ENCODE data around the gene GCC2.

Gene GCC2, protein sequence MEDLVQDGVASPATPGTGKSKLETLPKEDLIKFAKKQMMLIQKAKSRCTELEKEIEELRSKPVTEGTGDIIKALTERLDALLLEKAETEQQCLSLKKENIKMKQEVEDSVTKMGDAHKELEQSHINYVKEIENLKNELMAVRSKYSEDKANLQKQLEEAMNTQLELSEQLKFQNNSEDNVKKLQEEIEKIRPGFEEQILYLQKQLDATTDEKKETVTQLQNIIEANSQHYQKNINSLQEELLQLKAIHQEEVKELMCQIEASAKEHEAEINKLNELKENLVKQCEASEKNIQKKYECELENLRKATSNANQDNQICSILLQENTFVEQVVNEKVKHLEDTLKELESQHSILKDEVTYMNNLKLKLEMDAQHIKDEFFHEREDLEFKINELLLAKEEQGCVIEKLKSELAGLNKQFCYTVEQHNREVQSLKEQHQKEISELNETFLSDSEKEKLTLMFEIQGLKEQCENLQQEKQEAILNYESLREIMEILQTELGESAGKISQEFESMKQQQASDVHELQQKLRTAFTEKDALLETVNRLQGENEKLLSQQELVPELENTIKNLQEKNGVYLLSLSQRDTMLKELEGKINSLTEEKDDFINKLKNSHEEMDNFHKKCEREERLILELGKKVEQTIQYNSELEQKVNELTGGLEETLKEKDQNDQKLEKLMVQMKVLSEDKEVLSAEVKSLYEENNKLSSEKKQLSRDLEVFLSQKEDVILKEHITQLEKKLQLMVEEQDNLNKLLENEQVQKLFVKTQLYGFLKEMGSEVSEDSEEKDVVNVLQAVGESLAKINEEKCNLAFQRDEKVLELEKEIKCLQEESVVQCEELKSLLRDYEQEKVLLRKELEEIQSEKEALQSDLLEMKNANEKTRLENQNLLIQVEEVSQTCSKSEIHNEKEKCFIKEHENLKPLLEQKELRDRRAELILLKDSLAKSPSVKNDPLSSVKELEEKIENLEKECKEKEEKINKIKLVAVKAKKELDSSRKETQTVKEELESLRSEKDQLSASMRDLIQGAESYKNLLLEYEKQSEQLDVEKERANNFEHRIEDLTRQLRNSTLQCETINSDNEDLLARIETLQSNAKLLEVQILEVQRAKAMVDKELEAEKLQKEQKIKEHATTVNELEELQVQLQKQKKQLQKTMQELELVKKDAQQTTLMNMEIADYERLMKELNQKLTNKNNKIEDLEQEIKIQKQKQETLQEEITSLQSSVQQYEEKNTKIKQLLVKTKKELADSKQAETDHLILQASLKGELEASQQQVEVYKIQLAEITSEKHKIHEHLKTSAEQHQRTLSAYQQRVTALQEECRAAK (N-terminal part only)

GRCh38 chr2:108448678-108449409 is at the start of gene GCC2:
Gene GCC2, plus strand, starts transcription at chr2:108449206. Its CDS starts 69 bp downstream, at chr2:108449275.
- TF ChIP-seq CTCF (IDR thresholded peaks at IDR 0.05; ENCODE audit: extremely low read depth, insufficient read depth, missing control alignments): no peak
- in situ Hi-C loops (cut with MboI; ENCODE audit: low pct_unique_long_range_greater_than_20kb, low sequenced_read_pairs, unreplicated experiment): no loop called here
- peak; percentile 91 for DNase-seq (ENCODE audit: low spot score)

- in situ Hi-C loops (cut with MboI; ENCODE audit: low pct_unique_long_range_greater_than_20kb, low sequenced_read_pairs, unreplicated experiment): loop anchor here (25.0 kb wide), 1 partner anchor 188 kb away; no protein-coding TSS in a partner anchor
- DNase-seq (ENCODE audit: low spot score): no peak
- no peak for TF ChIP-seq CTCF (IDR thresholded peaks at IDR 0.05; ENCODE audit: extremely low read depth, insufficient read depth, missing control alignments)
These were observed 49.5 kb upstream of the GCC2 start for GRCh38 chr2:108399479-108399878.

DNA sequence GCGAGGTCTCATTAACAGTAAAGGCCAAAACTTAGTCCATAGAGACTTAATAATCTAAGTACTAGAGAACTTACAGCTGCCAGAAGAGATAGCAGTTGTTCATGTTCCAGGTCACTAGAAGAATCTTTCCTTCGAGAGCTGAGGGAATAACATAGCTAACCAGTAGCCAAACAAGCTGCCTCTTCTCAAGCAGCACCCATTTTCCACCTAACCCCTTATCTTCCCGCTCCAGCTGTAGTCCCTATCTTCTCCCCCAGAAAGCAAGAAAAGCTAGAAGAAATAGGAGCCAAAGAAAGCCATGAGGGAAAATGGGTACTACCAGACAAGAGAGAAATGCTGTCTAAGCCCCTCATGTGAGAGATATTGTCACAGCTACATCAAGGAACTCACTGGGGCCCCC is 47.2 kb upstream of the GCC2 start:
- DNase-seq (ENCODE audit: low spot score): no peak
- in situ Hi-C loops (cut with MboI; ENCODE audit: low pct_unique_long_range_greater_than_20kb, low sequenced_read_pairs, unreplicated experiment): no loop called here
- no peak for TF ChIP-seq CTCF (IDR thresholded peaks at IDR 0.05; ENCODE audit: extremely low read depth, insufficient read depth, missing control alignments)

DNA sequence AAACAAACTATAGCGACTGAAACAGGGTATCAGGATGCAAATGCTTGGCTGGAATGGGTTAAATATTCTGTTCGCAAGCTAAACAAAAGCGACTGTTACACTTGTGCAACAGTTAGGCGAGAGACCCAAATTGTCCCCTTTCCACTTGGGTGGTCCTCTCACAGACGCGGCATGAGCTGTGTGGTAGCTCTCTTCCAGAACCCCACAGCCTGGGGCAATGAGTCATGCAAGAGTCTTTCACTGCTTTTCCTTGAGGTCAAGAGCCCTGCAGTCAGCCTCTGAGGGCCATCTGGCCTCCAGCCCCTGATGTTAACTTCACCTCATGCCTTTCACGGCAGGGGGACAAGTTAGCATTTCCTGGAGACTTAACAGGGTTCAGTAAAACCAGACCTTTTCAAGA is 45.5 kb upstream of the GCC2 start:
- TF ChIP-seq CTCF (IDR thresholded peaks at IDR 0.05; ENCODE audit: extremely low read depth, insufficient read depth, missing control alignments): no peak
- no peak for DNase-seq (ENCODE audit: low spot score)
- in situ Hi-C loops (cut with MboI; ENCODE audit: low pct_unique_long_range_greater_than_20kb, low sequenced_read_pairs, unreplicated experiment): no loop called here

GRCh38 chr2:108404784-108405397 is 44.1 kb upstream of the GCC2 start:
- in situ Hi-C loops (cut with MboI; ENCODE audit: low pct_unique_long_range_greater_than_20kb, low sequenced_read_pairs, unreplicated experiment): no loop called here
- no peak for TF ChIP-seq CTCF (IDR thresholded peaks at IDR 0.05; ENCODE audit: extremely low read depth, insufficient read depth, missing control alignments)
- DNase-seq (ENCODE audit: low spot score): no peak
